Measurements from ENCODE around the gene NEK11. TPM values are rescaled to one million over a fixed set of nuclear protein-coding genes. Genes with fewer than 3 reads are reported as not detected.

The NEK11 gene
- 3.9 and 4.6 TPM in 2 replicates for total RNA-seq

DNA sequence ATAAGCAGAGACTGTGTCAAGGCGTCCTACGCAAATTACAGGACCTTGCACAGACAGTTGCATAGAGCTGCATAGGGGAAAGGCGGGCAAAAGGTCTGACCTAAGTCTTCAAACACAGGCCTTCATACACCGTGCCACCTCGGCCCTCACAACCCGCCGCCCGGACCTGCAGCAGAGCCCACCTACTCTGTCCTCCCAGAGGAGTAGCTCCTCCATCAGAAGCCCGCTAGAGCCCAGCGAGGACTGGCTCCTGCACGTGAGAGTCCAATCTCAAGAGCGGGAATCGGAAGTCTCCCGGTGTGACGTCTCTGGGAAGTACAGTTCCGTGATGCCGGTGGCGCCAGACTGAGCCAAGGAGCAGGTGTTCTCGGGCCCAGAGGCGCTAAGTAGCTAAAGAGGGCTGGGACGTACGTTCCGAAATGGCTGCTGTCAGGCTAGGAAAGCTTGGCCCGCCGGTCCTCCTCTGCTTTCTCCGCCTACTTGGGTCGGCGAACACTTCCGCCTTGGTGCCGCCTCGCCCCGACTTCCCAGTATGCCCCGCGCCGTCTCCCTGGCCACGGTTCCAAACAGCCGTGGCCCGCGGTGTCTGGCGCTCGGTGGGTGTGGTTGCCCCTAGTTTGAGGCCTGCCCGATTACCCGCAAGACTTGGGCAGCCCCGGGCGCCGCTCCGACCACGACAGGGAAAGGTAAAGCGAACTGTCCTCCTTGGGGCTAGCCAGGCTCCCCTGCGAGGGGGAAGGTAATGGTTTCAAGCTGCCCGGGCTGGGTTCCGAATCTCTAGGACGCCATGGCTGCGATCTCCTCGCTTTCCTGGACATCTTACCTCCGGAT lies at the start of gene NEK11, which contains the start of gene ASTE1:
TSS of gene NEK11 (plus strand) at position 557 of the 831 bp plus-strand sequence. CDS start 2,832 bp downstream, outside the sequence.
TSS of gene ASTE1 (minus strand) at position 505 of the 831 bp plus-strand sequence. CDS start 1,519 bp downstream, outside the sequence.
- TF ChIP-seq, protein P1, sequence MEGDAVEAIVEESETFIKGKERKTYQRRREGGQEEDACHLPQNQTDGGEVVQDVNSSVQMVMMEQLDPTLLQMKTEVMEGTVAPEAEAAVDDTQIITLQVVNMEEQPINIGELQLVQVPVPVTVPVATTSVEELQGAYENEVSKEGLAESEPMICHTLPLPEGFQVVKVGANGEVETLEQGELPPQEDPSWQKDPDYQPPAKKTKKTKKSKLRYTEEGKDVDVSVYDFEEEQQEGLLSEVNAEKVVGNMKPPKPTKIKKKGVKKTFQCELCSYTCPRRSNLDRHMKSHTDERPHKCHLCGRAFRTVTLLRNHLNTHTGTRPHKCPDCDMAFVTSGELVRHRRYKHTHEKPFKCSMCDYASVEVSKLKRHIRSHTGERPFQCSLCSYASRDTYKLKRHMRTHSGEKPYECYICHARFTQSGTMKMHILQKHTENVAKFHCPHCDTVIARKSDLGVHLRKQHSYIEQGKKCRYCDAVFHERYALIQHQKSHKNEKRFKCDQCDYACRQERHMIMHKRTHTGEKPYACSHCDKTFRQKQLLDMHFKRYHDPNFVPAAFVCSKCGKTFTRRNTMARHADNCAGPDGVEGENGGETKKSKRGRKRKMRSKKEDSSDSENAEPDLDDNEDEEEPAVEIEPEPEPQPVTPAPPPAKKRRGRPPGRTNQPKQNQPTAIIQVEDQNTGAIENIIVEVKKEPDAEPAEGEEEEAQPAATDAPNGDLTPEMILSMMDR (conservative IDR thresholded peaks at IDR 0.05; ENCODE audit: low read depth, low read length), result no peak
- DNase-seq (ENCODE audit: low read depth), result no peak
- H3K4me3 ChIP-seq (ENCODE audit: low read depth, low read length), result peak within 1 kb of the TSS; percentile 66

GRCh38 chr3:130979117-130979516 lies 47.6 kb upstream of the NEK11 start:
- no peak for DNase-seq (ENCODE audit: low read depth)
- H3K4me3 ChIP-seq (ENCODE audit: low read depth, low read length), result no peak overlapping the region
- TF ChIP-seq, protein P1 (conservative IDR thresholded peaks at IDR 0.05; ENCODE audit: low read depth, low read length), result no peak

DNA sequence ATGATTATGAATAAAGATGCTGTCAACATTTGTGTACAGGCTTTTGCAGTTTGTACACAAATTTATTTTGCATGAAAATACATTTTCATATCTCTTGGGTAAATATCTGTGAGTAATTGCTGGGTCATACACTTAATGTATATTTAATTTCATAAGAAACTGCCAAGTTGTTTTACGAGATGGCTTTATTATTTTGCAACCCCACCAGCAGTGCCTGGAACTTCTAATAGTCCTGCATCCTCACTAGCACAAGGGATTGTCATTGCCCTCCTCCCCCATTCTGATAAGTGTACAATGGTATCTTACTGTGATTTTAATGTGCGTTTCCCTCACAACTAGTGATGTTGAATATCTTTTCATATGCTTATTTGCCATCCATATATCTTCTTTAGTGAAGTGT lies 45.2 kb upstream of the NEK11 start:
- no peak for DNase-seq (ENCODE audit: low read depth)
- no peak overlapping the region for H3K4me3 ChIP-seq (ENCODE audit: low read depth, low read length)
- TF ChIP-seq, protein P1 (conservative IDR thresholded peaks at IDR 0.05; ENCODE audit: low read depth, low read length), result no peak

- no peak for DNase-seq (ENCODE audit: low read depth)
- TF ChIP-seq, protein P1 (conservative IDR thresholded peaks at IDR 0.05; ENCODE audit: low read depth, low read length), result no peak
Measured at GRCh38 chr3:130990282-130990681, 36.4 kb upstream of the NEK11 start.

DNA sequence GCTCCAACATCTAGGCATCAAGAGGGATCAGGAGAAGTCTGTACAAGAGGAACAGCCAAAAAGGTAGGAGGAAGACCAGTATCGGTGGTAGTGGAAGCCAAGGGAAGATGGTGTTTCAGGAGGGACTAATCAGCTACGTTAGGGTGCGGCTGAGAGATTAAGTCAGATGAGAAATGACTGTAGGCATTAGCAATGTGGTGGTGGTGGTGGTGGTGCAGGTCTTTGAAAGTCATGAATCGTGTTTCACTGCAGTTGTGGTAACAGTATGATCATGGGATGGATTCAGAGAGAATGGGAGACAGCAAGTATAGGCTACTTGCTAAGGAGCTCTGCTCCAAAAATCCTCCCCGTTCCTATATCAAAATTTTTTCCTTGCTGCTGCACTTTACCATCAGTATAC lies 35.6 kb upstream of the NEK11 start:
- TF ChIP-seq, protein P1 (conservative IDR thresholded peaks at IDR 0.05; ENCODE audit: low read depth, low read length), result no peak
- no peak overlapping the region for H3K4me3 ChIP-seq (ENCODE audit: low read depth, low read length)
- no peak for DNase-seq (ENCODE audit: low read depth)

More at GRCh38 chr3:130990282-130990681, 36.4 kb upstream of the NEK11 start:
- no peak overlapping the region for H3K4me3 ChIP-seq (ENCODE audit: low read depth, low read length)

DNA sequence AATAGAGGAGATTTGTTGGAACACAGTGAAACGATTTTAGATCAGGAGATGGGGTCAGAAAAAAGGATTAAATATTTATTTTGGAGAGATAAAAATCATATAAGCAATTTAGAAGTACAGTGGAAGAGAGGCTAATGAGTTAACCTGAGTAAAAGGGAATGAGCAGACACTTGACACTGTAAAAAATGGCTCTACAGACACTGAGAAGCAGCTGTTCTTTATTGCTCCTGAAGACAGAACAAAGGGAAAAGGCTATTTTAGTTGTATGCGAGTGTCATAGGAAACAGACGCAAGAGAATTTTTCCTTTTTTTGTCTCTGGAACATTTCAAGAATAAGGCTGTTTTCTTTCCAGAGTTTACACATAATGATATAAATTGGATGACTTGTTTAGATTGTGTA lies 34.3 kb upstream of the NEK11 start:
- TF ChIP-seq, protein P1 (conservative IDR thresholded peaks at IDR 0.05; ENCODE audit: low read depth, low read length), result no peak
- DNase-seq (ENCODE audit: low read depth), result no peak
- H3K4me3 ChIP-seq (ENCODE audit: low read depth, low read length), result no peak overlapping the region
